22Rv1 (cell line): ENCODE results near the gene LRRC61.

Source experiments
- CTCF ChIP-seq: fragments of 450-650 bp; IDR thresholded peaks from 2 replicates; pipeline ENCODE4 v1.5.1; 2017; ENCODE audit warnings: mild to moderate bottlenecking
- ZFX ChIP-seq: fragments of 450-650 bp; IDR thresholded peaks from 2 replicates; pipeline ENCODE4 v1.6.1; 2017; ENCODE audit warnings: antibody characterized with exemption, borderline replicate concordance

GRCh38 chr7:150337179-150337578 lies 14.0 kb downstream of the LRRC61 start:
- TF ChIP-seq CTCF (no peak), ZFX (no peak)
